ENCODE measurements around the gene TRAF6. TPM values are rescaled to one million over a fixed set of nuclear protein-coding genes. Genes with fewer than 3 reads are reported as not detected.
"Not testable (repeated sequence)": the region's sequence is repeated elsewhere in the genome, so short reads cannot be mapped to it uniquely, and the experiment has no call there.

The TRAF6 gene
- total RNA-seq, result 7.5 and 9.8 TPM in 2 replicates

GRCh38 chr11:36509694-36510593, at the start of gene TRAF6:
TRAF6 (minus strand) TSS chr11:36510272; CDS start chr11:36501515, 8,757 bp downstream.
- peak; percentile 73 for TF ChIP-seq CTCF (conservative IDR thresholded peaks at IDR 0.05; ENCODE audit: low read depth, low read length)
- no peak for DNase-seq (ENCODE audit: low read depth)
- H3K4me3 ChIP-seq (ENCODE audit: low read depth, low read length), result peak within 1 kb of the TSS; percentile 78

GRCh38 chr11:36558571-36559413, 48.7 kb upstream of the TRAF6 start:
- TF ChIP-seq CTCF (conservative IDR thresholded peaks at IDR 0.05; ENCODE audit: low read depth, low read length), result no peak
- H3K4me3 ChIP-seq (ENCODE audit: low read depth, low read length), result no peak overlapping the region
- no peak for DNase-seq (ENCODE audit: low read depth)

GRCh38 chr11:36557991-36558390, 47.9 kb upstream of the TRAF6 start:
- TF ChIP-seq CTCF (conservative IDR thresholded peaks at IDR 0.05; ENCODE audit: low read depth, low read length), result no peak
- no peak overlapping the region for H3K4me3 ChIP-seq (ENCODE audit: low read depth, low read length)
- DNase-seq (ENCODE audit: low read depth), result no peak

- DNase-seq (ENCODE audit: low read depth); H3K4me3 ChIP-seq (ENCODE audit: low read depth, low read length): not testable (repeated sequence)
Observed at GRCh38 chr11:36557390-36557789, 47.3 kb upstream of the TRAF6 start.

GRCh38 chr11:36550385-36551115, 40.5 kb upstream of the TRAF6 start:
- no peak for DNase-seq (ENCODE audit: low read depth)
- H3K4me3 ChIP-seq (ENCODE audit: low read depth, low read length), result no peak overlapping the region
- TF ChIP-seq CTCF (conservative IDR thresholded peaks at IDR 0.05; ENCODE audit: low read depth, low read length), result no peak

GRCh38 chr11:36540998-36541397, 30.9 kb upstream of the TRAF6 start:
- no peak overlapping the region for H3K4me3 ChIP-seq (ENCODE audit: low read depth, low read length)
- TF ChIP-seq CTCF (conservative IDR thresholded peaks at IDR 0.05; ENCODE audit: low read depth, low read length), result peak; percentile 69
- peak; percentile 19 for DNase-seq (ENCODE audit: low read depth)

All from epithelial cell of proximal tubule (primary cell).